ENCODE data around the gene ALG5.
A peak's percentile ranks its signal among the peaks of the same experiment; 100 is the strongest.

The ALG5 gene

DNA sequence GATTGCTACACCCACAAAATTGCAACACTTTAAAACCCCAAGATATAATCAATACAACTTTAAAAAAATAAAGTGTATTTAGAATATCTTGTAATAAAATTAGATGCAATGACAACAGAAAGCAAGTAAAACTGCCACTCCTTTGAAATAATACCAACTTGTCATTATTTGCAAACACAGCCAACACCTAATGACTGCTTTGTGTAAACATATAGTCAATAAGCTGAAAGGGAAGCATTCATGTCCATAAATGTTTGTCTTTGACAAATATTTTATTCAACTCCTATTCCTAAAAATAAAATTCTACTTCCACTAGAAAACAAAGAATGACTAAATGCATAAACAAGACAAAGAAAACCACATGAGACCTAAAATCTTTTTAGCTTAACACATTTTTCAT, 85.7 kb downstream of the ALG5 start:
- Mint-ChIP-seq H3K36me3 (ENCODE audit: low read depth) (no peaks in the 10 kb centered on the region), H3K27me3 (ENCODE audit: low read depth) (no peaks in the 10 kb centered on the region), H3K4me1 (peaks cover 51% of the 10 kb centered on the region), H3K4me3 (no peak overlapping the region), H3K27ac (no peak overlapping the region), H3K9me3 (no peaks in the 10 kb centered on the region)
- TF ChIP-seq, protein P1, sequence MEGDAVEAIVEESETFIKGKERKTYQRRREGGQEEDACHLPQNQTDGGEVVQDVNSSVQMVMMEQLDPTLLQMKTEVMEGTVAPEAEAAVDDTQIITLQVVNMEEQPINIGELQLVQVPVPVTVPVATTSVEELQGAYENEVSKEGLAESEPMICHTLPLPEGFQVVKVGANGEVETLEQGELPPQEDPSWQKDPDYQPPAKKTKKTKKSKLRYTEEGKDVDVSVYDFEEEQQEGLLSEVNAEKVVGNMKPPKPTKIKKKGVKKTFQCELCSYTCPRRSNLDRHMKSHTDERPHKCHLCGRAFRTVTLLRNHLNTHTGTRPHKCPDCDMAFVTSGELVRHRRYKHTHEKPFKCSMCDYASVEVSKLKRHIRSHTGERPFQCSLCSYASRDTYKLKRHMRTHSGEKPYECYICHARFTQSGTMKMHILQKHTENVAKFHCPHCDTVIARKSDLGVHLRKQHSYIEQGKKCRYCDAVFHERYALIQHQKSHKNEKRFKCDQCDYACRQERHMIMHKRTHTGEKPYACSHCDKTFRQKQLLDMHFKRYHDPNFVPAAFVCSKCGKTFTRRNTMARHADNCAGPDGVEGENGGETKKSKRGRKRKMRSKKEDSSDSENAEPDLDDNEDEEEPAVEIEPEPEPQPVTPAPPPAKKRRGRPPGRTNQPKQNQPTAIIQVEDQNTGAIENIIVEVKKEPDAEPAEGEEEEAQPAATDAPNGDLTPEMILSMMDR (IDR thresholded peaks at IDR 0.05; ENCODE audit: unreplicated experiment in 3 of 3), result no peak

DNA sequence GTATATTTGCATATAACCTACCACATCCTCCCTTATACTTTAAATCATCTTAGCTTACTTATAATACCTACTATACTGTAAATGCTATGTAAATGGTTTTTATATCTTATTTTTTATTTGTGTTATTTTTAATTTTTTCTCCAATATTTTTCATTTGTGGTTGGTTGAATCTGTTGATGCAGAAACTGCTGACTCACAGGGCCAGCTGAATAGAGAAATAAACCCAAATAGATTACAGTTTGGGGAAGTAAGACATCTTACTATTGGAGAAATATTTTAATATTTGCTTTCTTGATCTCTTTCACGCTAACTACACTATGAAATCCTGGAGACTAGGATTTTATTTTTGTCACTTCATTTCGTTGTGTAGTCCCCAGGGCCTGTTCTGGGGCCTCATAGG, 86.2 kb downstream of the ALG5 start:
- H3K27ac Mint-ChIP-seq, result no peak overlapping the region
- peaks cover 46% of the 10 kb centered on the region for H3K4me1 Mint-ChIP-seq
- TF ChIP-seq, protein P1 (IDR thresholded peaks at IDR 0.05; ENCODE audit: unreplicated experiment in 3 of 3), result no peak
- H3K36me3 Mint-ChIP-seq (ENCODE audit: low read depth), result no peaks in the 10 kb centered on the region
- no peak overlapping the region for H3K4me3 Mint-ChIP-seq
- no peaks in the 10 kb centered on the region for H3K9me3 Mint-ChIP-seq
- H3K27me3 Mint-ChIP-seq (ENCODE audit: low read depth), result no peaks in the 10 kb centered on the region

DNA sequence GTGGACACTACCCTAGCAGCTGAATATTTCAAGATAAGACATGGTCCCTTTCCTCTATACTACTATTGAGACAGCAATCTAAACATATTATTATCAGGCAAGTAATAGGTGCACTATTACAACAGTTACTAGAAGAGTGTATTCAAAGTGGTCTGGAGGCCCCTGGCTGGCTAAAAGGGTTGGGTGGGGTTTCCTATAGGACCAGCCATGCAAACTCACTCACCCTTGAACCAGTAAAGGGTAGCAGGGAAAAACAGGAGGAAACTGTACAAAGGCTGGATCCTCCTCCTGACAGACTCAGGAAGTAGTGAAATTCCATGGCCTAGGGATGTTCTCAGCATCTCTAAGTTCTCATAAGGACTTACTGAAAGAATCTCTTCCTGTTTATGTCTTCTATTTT, 86.8 kb downstream of the ALG5 start:
- no peak overlapping the region for H3K27ac Mint-ChIP-seq
- H3K27me3 Mint-ChIP-seq (ENCODE audit: low read depth), result no peaks in the 10 kb centered on the region
- no peaks in the 10 kb centered on the region for H3K36me3 Mint-ChIP-seq (ENCODE audit: low read depth)

DNA sequence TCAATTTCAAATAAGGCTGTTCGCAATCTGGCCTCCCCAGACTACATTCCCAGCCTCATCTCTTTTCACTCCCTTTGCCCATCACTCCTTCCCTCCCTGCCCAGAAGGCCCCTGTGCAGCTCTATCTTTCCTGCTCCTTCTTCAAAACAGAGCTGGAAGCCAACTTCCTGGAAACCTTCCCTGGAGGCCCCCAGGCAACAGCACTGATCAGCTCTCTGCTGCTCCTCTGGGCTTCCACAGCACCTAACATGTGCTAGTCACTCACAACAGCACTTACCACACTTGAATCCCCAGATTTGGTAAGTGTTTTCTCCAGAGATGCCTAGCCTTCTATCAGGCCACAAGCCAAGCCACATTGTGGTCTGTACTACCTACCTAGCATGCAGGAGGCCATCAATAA, 88.6 kb downstream of the ALG5 start:
- no peaks in the 10 kb centered on the region for H3K9me3 Mint-ChIP-seq

More for the DNA sequence above, 86.8 kb downstream of the ALG5 start:
- TF ChIP-seq, protein P1 (IDR thresholded peaks at IDR 0.05; ENCODE audit: unreplicated experiment in 3 of 3), result no peak
- Mint-ChIP-seq H3K4me1 (peaks cover 40% of the 10 kb centered on the region), H3K9me3 (no peaks in the 10 kb centered on the region), H3K4me3 (no peak overlapping the region)

DNA sequence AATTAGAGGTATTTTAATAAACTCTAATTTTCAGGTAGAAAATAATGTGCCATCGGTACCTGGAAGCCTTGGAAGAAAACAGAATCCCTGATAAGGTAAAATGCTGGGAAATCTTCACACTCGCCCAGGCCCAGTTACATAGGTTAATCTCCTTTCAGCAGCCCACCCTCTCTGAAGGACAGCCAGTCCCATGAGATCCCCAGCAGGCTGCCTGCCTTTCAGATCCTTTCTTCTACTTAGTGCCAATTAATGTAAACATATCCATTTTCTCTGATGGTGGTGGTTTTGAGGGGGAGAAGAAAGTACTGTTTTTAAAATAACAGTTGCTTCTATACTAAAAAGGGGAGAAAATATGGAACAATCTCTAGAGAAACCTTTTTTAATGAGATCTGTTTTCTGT, 91.3 kb downstream of the ALG5 start:
- Mint-ChIP-seq H3K4me1 (peaks cover 11% of the 10 kb centered on the region), H3K4me3 (no peak overlapping the region), H3K9me3 (no peaks in the 10 kb centered on the region), H3K27ac (peak overlapping the region in 1 of 3 experiments; percentile 25), H3K27me3 (ENCODE audit: low read depth) (no peaks in the 10 kb centered on the region), H3K36me3 (ENCODE audit: low read depth) (peaks cover 13% of the 10 kb centered on the region)
- TF ChIP-seq, protein P1 (IDR thresholded peaks at IDR 0.05; ENCODE audit: unreplicated experiment in 3 of 3), result no peak

More for the DNA sequence above, 88.6 kb downstream of the ALG5 start:
- H3K27ac Mint-ChIP-seq, result peak overlapping the region in 1 of 3 experiments; percentile 48
- no peaks in the 10 kb centered on the region for H3K27me3 Mint-ChIP-seq (ENCODE audit: low read depth)
- peaks cover 22% of the 10 kb centered on the region for H3K4me1 Mint-ChIP-seq
- no peak overlapping the region for H3K4me3 Mint-ChIP-seq
- peaks cover 9% of the 10 kb centered on the region for H3K36me3 Mint-ChIP-seq (ENCODE audit: low read depth)
- TF ChIP-seq, protein P1 (IDR thresholded peaks at IDR 0.05; ENCODE audit: unreplicated experiment in 3 of 3), result no peak

DNA sequence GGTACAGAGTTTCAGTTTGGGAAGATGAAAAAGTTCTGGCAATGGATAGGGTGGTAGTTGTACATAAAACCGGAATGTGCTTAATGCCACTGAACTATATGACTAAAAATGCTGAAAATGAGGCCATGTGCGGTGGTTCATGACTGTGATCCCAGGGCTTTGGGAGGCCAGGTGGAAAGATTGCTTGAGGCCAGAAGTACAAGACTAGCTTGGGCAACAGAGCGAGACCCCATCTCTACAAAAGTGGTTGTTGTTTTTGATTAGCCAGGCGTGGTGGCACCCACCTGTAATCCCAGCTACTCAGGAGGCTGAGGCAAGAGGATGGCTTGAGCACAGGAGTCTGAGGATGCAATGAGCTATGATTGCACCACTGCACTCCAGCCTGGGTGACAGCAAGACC, 91.9 kb downstream of the ALG5 start:
- Mint-ChIP-seq H3K4me3 (no peak overlapping the region), H3K9me3 (peaks cover under 1% of the 10 kb centered on the region), H3K4me1 (peaks cover 11% of the 10 kb centered on the region), H3K36me3 (ENCODE audit: low read depth) (peaks cover 13% of the 10 kb centered on the region), H3K27me3 (ENCODE audit: low read depth) (no peaks in the 10 kb centered on the region), H3K27ac (peak overlapping the region in 1 of 3 experiments; percentile 8)
- TF ChIP-seq, protein P1 (IDR thresholded peaks at IDR 0.05; ENCODE audit: unreplicated experiment in 3 of 3), result no peak

All from nephron (organoid).